Ascending aorta (tissue), 2 donors: ENCODE measurements around the gene RNF166. TPM values are rescaled to one million over a fixed set of nuclear protein-coding genes. Genes with fewer than 3 reads are reported as not detected.
"Not testable (repeated sequence)": the region's sequence is repeated elsewhere in the genome, so short reads cannot be mapped to it uniquely, and the experiment has no call there.

ENCODE experiments used
- DNase-seq, 2 donors: peaks; one replicate each; pipeline ENCODE4 v3.0.0-alpha.2; 2019; ENCODE audit warnings: low spot score in 2 of 2
- H3K27ac ChIP-seq, 2 donors: fragments of 200-600 bp; sonication (generic); one replicate each; pipeline ENCODE4 v1.5.1; 2016 to 2017; ENCODE audit warnings: mild to moderate bottlenecking in 1 of 2
- H3K27me3 ChIP-seq: fragments of 200-600 bp; sonication (generic); one replicate; pipeline ENCODE4 v1.5.1; 2017
- H3K36me3 ChIP-seq, 2 donors: fragments of 200-600 bp; sonication (generic); one replicate each; pipeline ENCODE4 v1.5.1; 2016
- H3K4me1 ChIP-seq, 2 donors: fragments of 200-600 bp; sonication (generic); one replicate each; pipeline ENCODE4 v1.5.1; 2016 to 2017; ENCODE audit warnings: mild to moderate bottlenecking in 1 of 2
- H3K4me3 ChIP-seq, 2 donors: fragments of 200-600 bp; sonication (generic); one replicate each; pipeline ENCODE4 v1.5.1; 2016 to 2017; ENCODE audit warnings: mild to moderate bottlenecking in 1 of 2
- H3K9me3 ChIP-seq, 2 donors: fragments of 200-600 bp; sonication (generic); one replicate each; pipeline ENCODE4 v1.5.1; 2016
- intact Hi-C: fragments of 100-400 bp; cut with DNase I; formaldehyde crosslinking; loops from one replicate; pipeline ENCODE4 v1.15.1; 2023
- total RNA-seq: library from RNA; depleted of rRNA; stranded (reverse); fragments of >200 nt; gene quantifications from one replicate; pipeline ENCODE4 v1.1.0, GENCODE V29; 2016
- TF ChIP-seq, protein P1 (sequence below), 3 experiments: fragments of 200-600 bp in 2 of 3; fragments of 450-650 bp in 1 of 3; sonication (generic) in 2 of 3; IDR thresholded peaks; one replicate each; pipeline ENCODE4 v1.5.1; 2016 to 2019; ENCODE audit warnings: antibody characterized with exemption in 3 of 3, mild to moderate bottlenecking in 1 of 3, moderate library complexity in 1 of 3

Gene RNF166
- total RNA-seq, 1 donor from 2014 or later: 44.3 TPM

DNA sequence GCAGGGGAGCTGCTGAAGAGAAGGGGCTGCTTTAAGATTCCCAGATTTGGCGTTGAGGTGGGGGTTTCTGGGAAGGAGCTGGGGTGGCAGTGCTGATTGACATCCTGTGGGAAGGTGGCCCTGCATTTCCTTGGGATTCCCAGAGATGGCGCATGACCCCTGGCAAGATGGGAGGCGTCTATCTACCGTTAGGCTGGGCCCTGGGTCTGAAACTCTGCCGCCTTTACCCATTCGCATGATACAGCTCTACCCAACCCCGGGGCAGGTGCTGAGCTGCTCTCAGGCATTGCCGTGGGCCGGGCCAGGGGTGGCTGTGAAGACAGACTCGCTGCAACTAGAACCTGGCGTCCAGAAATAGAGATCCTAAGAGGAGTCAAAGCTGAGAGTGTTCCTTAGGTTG lies 33.4 kb downstream of the RNF166 start:
- Histone ChIP-seq H3K36me3 (no peaks in the 10 kb centered on the region), H3K4me1 (no peaks in the 10 kb centered on the region), H3K27me3 (peaks cover under 1% of the 10 kb centered on the region), H3K9me3 (no peaks in the 10 kb centered on the region), H3K27ac (no peak overlapping the region), H3K4me3 (no peak overlapping the region)
- intact Hi-C loops: no loop called here
- no peak for DNase-seq
- TF ChIP-seq, protein P1, sequence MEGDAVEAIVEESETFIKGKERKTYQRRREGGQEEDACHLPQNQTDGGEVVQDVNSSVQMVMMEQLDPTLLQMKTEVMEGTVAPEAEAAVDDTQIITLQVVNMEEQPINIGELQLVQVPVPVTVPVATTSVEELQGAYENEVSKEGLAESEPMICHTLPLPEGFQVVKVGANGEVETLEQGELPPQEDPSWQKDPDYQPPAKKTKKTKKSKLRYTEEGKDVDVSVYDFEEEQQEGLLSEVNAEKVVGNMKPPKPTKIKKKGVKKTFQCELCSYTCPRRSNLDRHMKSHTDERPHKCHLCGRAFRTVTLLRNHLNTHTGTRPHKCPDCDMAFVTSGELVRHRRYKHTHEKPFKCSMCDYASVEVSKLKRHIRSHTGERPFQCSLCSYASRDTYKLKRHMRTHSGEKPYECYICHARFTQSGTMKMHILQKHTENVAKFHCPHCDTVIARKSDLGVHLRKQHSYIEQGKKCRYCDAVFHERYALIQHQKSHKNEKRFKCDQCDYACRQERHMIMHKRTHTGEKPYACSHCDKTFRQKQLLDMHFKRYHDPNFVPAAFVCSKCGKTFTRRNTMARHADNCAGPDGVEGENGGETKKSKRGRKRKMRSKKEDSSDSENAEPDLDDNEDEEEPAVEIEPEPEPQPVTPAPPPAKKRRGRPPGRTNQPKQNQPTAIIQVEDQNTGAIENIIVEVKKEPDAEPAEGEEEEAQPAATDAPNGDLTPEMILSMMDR (IDR thresholded peaks at IDR 0.05): no peak

DNA sequence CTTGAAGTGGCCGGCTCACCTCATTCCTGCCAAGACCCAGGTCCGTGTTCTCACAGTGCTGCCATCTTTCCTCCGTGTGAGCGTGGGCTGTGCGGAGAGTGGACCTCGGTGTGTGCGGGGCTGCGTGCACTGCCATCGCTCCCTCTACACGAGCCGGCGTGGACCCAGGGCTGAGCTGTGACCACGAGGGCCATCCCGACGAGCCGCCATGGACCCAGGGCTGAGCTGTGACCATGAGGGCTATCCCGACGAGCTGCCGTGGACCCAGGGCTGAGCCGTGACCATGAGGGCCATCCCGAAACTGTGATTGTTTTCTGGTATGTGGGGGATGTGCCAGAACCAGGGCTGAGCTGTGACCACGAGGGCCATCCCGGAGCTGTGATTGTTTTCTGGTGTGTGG lies 34.4 kb downstream of the RNF166 start:
- DNase-seq: no peak
- no peak overlapping the region for H3K4me3 ChIP-seq

DNA sequence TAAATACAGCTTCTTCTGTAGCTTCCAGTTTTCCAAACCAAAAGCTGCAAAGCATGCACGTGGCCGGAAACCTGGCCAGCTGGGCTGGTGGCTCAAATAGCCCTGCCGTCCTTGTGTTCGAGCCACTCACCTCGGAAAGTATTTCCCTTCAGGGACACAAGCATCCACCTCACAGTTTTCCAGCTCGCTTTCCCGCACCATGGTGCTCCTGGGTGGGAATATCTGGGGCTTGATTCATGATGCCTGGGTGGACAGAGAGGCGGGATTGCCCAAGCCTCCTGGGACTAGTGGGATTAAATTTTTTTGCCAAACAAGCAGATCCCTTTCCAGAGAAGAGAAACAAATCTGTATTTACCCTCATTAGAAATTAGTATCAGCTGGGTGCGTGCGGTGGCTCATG lies 36.2 kb downstream of the RNF166 start:
- H3K9me3 ChIP-seq: no peaks in the 10 kb centered on the region
- no peaks in the 10 kb centered on the region for H3K4me1 ChIP-seq
- no peak overlapping the region for H3K27ac ChIP-seq
- H3K4me3 ChIP-seq: no peak overlapping the region
- intact Hi-C loops: no loop called here
- no peaks in the 10 kb centered on the region for H3K36me3 ChIP-seq
- no peak for DNase-seq
- H3K27me3 ChIP-seq: no peaks in the 10 kb centered on the region
- TF ChIP-seq, protein P1 (IDR thresholded peaks at IDR 0.05): no peak

More for the DNA sequence above, 34.4 kb downstream of the RNF166 start:
- intact Hi-C loops: no loop called here
- Histone ChIP-seq H3K9me3 (no peaks in the 10 kb centered on the region), H3K27ac (no peak overlapping the region), H3K36me3 (no peaks in the 10 kb centered on the region), H3K27me3 (no peaks in the 10 kb centered on the region), H3K4me1 (no peaks in the 10 kb centered on the region)
- TF ChIP-seq, protein P1 (IDR thresholded peaks at IDR 0.05): no peak

GRCh38 chr16:88669493-88669892 lies 36.7 kb downstream of the RNF166 start:
- DNase-seq, H3K27ac ChIP-seq, intact Hi-C loops, H3K27me3 ChIP-seq, H3K9me3 ChIP-seq, H3K4me1 ChIP-seq, H3K4me3 ChIP-seq, H3K36me3 ChIP-seq: not testable (repeated sequence)

DNA sequence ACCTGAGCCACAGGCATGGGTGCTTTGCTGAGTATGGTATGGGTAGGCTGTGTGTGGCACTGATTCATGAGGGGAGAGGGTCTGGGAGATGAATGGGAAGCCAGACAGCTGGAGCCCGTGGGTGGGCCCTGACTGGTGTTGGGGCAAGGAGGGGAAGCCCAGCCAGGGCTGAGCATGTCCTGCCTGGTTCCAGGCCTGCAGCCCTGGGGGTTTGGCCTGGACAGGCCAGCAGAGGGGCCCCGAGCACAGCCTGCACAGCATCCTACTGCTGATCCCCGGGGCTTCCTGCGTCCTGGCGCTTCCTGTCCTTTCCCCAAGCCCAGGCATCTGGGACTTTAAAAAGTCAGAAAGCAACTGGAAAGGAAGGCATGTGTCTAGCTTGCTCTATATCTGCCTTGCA lies 38.7 kb downstream of the RNF166 start:
- TF ChIP-seq, protein P1 (IDR thresholded peaks at IDR 0.05): no peak
- no peaks in the 10 kb centered on the region for H3K9me3 ChIP-seq
- H3K36me3 ChIP-seq: no peaks in the 10 kb centered on the region
- H3K27ac ChIP-seq: no peak overlapping the region
- peaks cover 0 to 6% of the 10 kb centered on the region in 2 donors for H3K4me1 ChIP-seq
- H3K4me3 ChIP-seq: no peak overlapping the region
- intact Hi-C loops: no loop called here
- H3K27me3 ChIP-seq: no peaks in the 10 kb centered on the region
- DNase-seq: no peak

DNA sequence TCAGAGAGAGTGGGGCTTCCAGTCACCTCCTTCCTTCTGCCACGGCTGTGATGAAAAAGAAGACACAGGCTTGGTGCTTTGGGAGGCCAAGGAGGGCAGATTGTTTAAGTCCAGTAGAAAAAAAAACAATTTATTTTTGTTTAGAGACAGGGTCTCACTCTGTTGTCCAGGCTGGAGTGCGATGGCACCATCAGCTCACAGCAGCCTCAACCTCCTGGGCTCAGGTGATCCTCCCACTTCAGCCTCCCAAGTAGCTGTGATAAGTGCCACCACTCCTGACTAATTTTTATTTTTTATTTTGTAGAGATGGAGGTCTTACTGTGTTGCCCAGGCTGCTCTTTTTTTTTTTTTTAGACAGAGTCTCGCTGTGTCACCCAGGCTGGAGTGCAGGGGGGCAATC lies 40.6 kb downstream of the RNF166 start:
- no peak overlapping the region for H3K4me3 ChIP-seq
- H3K27ac ChIP-seq: no peak overlapping the region
- no peaks in the 10 kb centered on the region for H3K9me3 ChIP-seq
- H3K36me3 ChIP-seq: no peaks in the 10 kb centered on the region
- no peak for DNase-seq
- H3K4me1 ChIP-seq: peaks cover 0 to 11% of the 10 kb centered on the region in 2 donors
- TF ChIP-seq, protein P1 (IDR thresholded peaks at IDR 0.05): no peak
- no peaks in the 10 kb centered on the region for H3K27me3 ChIP-seq
- intact Hi-C loops: no loop called here
